ENCODE results near the gene RETREG2.
A peak's percentile ranks its signal among the peaks of the same experiment; 100 is the strongest.

The RETREG2 gene

GRCh38 chr2:219171231-219171651, 6.8 kb upstream of the RETREG2 start:
- no peak for DNase-seq

- no peak for DNase-seq
Measured at GRCh38 chr2:219172231-219173154, 5.6 kb upstream of the RETREG2 start.

- no peak for DNase-seq
Measured at GRCh38 chr2:219173176-219173575, 4.9 kb upstream of the RETREG2 start.

- DNase-seq, result no peak
Measured at GRCh38 chr2:219174146-219174545, 3.9 kb upstream of the RETREG2 start.

- DNase-seq, result no peak
Measured at GRCh38 chr2:219174801-219175200, 3.3 kb upstream of the RETREG2 start.

GRCh38 chr2:219175486-219175885, 2.6 kb upstream of the RETREG2 start:
- DNase-seq, result no peak

GRCh38 chr2:219175928-219176817, 1.9 kb upstream of the RETREG2 start:
- peak; percentile 14 for DNase-seq

GRCh38 chr2:219176818-219177551, 1.1 kb upstream of the RETREG2 start, which contains the start of gene CNPPD1:
CNPPD1 (minus strand) TSS chr2:219176925; CDS start chr2:219176828, 97 bp downstream.
- peak; percentile 73 for DNase-seq

- peak; percentile 3 for DNase-seq
Measured at GRCh38 chr2:219178377-219179175, 501 bp downstream of the RETREG2 start.

GRCh38 chr2:219179601-219180465, 1.8 kb downstream of the RETREG2 start:
- no peak for DNase-seq

GRCh38 chr2:219180961-219181360, 2.9 kb downstream of the RETREG2 start:
- DNase-seq, result no peak

GRCh38 chr2:219181531-219181930, 3.5 kb downstream of the RETREG2 start:
- no peak for DNase-seq

- DNase-seq, result no peak
Measured at GRCh38 chr2:219182331-219183150, 4.5 kb downstream of the RETREG2 start.

- no peak for DNase-seq
Measured at GRCh38 chr2:219183151-219183772, 5.2 kb downstream of the RETREG2 start.

GRCh38 chr2:219184121-219184520, 6.0 kb downstream of the RETREG2 start:
- no peak for DNase-seq

GRCh38 chr2:219186754-219187456, 8.8 kb downstream of the RETREG2 start:
- no peak for DNase-seq

- DNase-seq, result no peak
Measured at GRCh38 chr2:219197388-219197787, 19.3 kb downstream of the RETREG2 start.

GRCh38 chr2:219198974-219199373, 20.9 kb downstream of the RETREG2 start:
- DNase-seq, result no peak
